Neutrophil (primary cell): ENCODE results near the gene NPR2.

Source experiments
- H3K27ac ChIP-seq: fragments of 200-600 bp; sonication (generic); 2 replicates; pipeline ENCODE4 v1.5.1; 2016; ENCODE audit warnings: mild to moderate bottlenecking, moderate library complexity
- H3K27me3 ChIP-seq: fragments of 200-600 bp; sonication (generic); 2 replicates; pipeline ENCODE4 v1.6.0; 2016; ENCODE audit warnings: mild to moderate bottlenecking
- H3K36me3 ChIP-seq: fragments of 200-600 bp; sonication (generic); 2 replicates; pipeline ENCODE4 v1.5.1; 2017
- H3K4me1 ChIP-seq, 2 experiments: fragments of 200-600 bp in 1 of 2; sonication (generic) in 1 of 2; 1 replicate in 1 of 2; 2 replicates in 1 of 2; pipeline versions ENCODE4 v1.5.1 to v1.6.1; 2013 to 2016; ENCODE audit warnings: low read depth in 1 of 2, low read length in 1 of 2, mild to moderate bottlenecking in 1 of 2, moderate library complexity in 1 of 2; ENCODE audit not compliant: control insufficient read depth in 1 of 2, insufficient read depth in 1 of 2
- H3K4me3 ChIP-seq, 2 experiments: fragments of 200-600 bp in 1 of 2; sonication (generic) in 1 of 2; 1 replicate in 1 of 2; 2 replicates in 1 of 2; pipeline ENCODE4 v1.5.1; 2013 to 2016; ENCODE audit warnings: low read depth in 1 of 2, low read length in 1 of 2, mild to moderate bottlenecking in 1 of 2, moderate library complexity in 1 of 2
- H3K9me3 ChIP-seq: fragments of 200-600 bp; sonication (generic); 2 replicates; pipeline ENCODE4 v1.5.1; 2016
- CTCF ChIP-seq: fragments of 200-600 bp; sonication (generic); IDR thresholded peaks from 2 replicates; pipeline ENCODE4 v1.5.1; 2016; ENCODE audit warnings: antibody characterized with exemption

The NPR2 gene

GRCh38 chr9:35791297-35791921 lies at the start of gene NPR2:
TSS of gene NPR2 (plus strand) at chr9:35791591. CDS start at chr9:35792409, 818 bp downstream.
- Histone ChIP-seq H3K27me3 (peaks cover 36% of the 10 kb centered on the region), H3K4me1 (no peaks in the 10 kb centered on the region), H3K36me3 (no peaks in the 10 kb centered on the region), H3K9me3 (no peaks in the 10 kb centered on the region), H3K27ac (no peak within 1 kb of the TSS), H3K4me3 (no peak within 1 kb of the TSS)
- no peak for TF ChIP-seq CTCF

- TF ChIP-seq CTCF: no peak
- H3K36me3 ChIP-seq: peaks cover 79% of the 10 kb centered on the region
- no peaks in the 10 kb centered on the region for H3K27me3 ChIP-seq
- no peak overlapping the region for H3K4me3 ChIP-seq
- H3K4me1 ChIP-seq: peaks cover 9 to 12% of the 10 kb centered on the region in 2 experiments
- no peaks in the 10 kb centered on the region for H3K9me3 ChIP-seq
- no peak overlapping the region for H3K27ac ChIP-seq
These were observed 49.7 kb upstream of the NPR2 start for GRCh38 chr9:35741740-35742139.

GRCh38 chr9:35743452-35743851 lies 47.9 kb upstream of the NPR2 start:
- H3K27me3 ChIP-seq: no peaks in the 10 kb centered on the region
- TF ChIP-seq CTCF: no peak
- no peaks in the 10 kb centered on the region for H3K9me3 ChIP-seq
- H3K27ac ChIP-seq: peak overlapping the region; percentile 66
- peaks cover 62% of the 10 kb centered on the region for H3K36me3 ChIP-seq
- H3K4me1 ChIP-seq: peaks cover 27 to 29% of the 10 kb centered on the region in 2 experiments
- H3K4me3 ChIP-seq: no peak overlapping the region

DNA sequence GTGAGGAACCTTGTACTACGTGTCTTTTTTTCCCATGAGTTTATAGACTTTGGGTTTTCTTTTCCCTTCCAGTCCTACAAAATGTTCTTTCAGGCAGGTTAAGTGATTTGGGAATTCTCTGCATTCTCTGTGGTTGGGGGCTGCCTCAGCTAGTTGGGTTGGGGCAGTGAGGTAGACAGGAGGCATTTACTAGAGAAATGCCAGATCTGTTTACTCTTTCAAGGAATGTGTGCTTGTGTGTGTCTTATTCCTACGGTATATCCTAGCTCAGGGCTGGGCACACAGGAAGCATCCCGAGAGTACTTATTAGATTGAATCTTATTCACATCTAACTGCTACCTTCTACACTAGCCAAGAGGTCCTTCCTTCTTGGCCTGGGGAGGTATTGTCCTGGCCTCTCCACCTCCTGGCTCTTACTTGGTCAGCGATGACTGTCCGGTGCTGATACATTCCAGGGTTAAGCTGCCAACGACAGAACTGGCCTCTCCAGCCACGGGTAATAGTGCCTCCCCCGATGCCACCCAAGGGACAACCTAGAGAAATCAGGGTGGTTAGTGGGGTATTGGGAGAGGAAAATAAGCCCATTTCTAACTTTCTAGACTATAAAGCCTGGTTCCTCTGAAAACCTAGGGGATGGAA lies 47.4 kb upstream of the NPR2 start:
- Histone ChIP-seq H3K27ac (peak overlapping the region; percentile 66), H3K36me3 (peaks cover 57% of the 10 kb centered on the region)

GRCh38 chr9:35745569-35745968 lies 45.8 kb upstream of the NPR2 start:
- Histone ChIP-seq H3K9me3 (no peaks in the 10 kb centered on the region), H3K36me3 (peaks cover 45% of the 10 kb centered on the region), H3K27ac (no peak overlapping the region), H3K4me3 (no peak overlapping the region), H3K27me3 (no peaks in the 10 kb centered on the region), H3K4me1 (peaks cover 41 to 42% of the 10 kb centered on the region in 2 experiments)
- TF ChIP-seq CTCF: no peak

More for the DNA sequence above, 47.4 kb upstream of the NPR2 start:
- TF ChIP-seq CTCF: no peak
- Histone ChIP-seq H3K4me1 (peaks cover 28 to 31% of the 10 kb centered on the region in 2 experiments), H3K9me3 (no peaks in the 10 kb centered on the region), H3K27me3 (no peaks in the 10 kb centered on the region), H3K4me3 (no peak overlapping the region)
